Hepatocyte (in vitro differentiated cells): ENCODE results near the gene PPP1R13L. TPM values are rescaled to one million over a fixed set of nuclear protein-coding genes. Genes with fewer than 3 reads are reported as not detected.

Source experiments
- DNase-seq: peaks from one replicate; pipeline ENCODE4 v3.0.0-alpha.2; 2016; ENCODE audit warnings: low spot score
- H2AFZ ChIP-seq: fragments of 200-600 bp; sonication (generic); 2 replicates; pipeline ENCODE4 v1.6.0; 2016; ENCODE audit warnings: antibody characterized with exemption, mild to moderate bottlenecking
- H3K27ac ChIP-seq: fragments of 200-600 bp; sonication (generic); 2 replicates; pipeline ENCODE4 v1.5.1; 2016; ENCODE audit warnings: mild to moderate bottlenecking
- H3K27me3 ChIP-seq: fragments of 200-600 bp; sonication (generic); 2 replicates; pipeline ENCODE4 v1.6.1; 2016
- H3K36me3 ChIP-seq: fragments of 200-600 bp; sonication (generic); replicated peaks from 2 replicates; pipeline ENCODE4 v1.5.1; 2016; ENCODE audit warnings: low read depth; ENCODE audit not compliant: insufficient read depth
- H3K4me1 ChIP-seq: fragments of 200-600 bp; sonication (generic); 2 replicates; pipeline ENCODE4 v1.5.1; 2016; ENCODE audit warnings: mild to moderate bottlenecking, moderate library complexity; ENCODE audit not compliant: insufficient read depth
- H3K4me2 ChIP-seq: fragments of 200-600 bp; sonication (generic); 2 replicates; pipeline ENCODE4 v1.6.0; 2016
- H3K4me3 ChIP-seq: fragments of 200-600 bp; sonication (generic); 2 replicates; pipeline ENCODE4 v1.5.1; 2016; ENCODE audit warnings: mild to moderate bottlenecking
- H3K79me2 ChIP-seq: fragments of 200-600 bp; sonication (generic); 2 replicates; pipeline ENCODE4 v1.6.0; 2017; ENCODE audit warnings: mild to moderate bottlenecking
- H3K9me2 ChIP-seq: fragments of 200-600 bp; sonication (generic); replicated peaks from 2 replicates; pipeline ENCODE4 v1.6.0; 2017; ENCODE audit warnings: mild to moderate bottlenecking; ENCODE audit not compliant: insufficient read depth
- H3K9me3 ChIP-seq: fragments of 200-600 bp; sonication (generic); 2 replicates; pipeline ENCODE4 v1.5.1; 2016; ENCODE audit warnings: low read depth, mild to moderate bottlenecking
- H4K20me1 ChIP-seq: fragments of 200-600 bp; sonication (generic); 2 replicates; pipeline ENCODE4 v1.6.0; 2016; ENCODE audit warnings: mild to moderate bottlenecking; ENCODE audit not compliant: insufficient read depth, poor library complexity, severe bottlenecking
- EZH2 ChIP-seq: fragments of 200-600 bp; sonication (generic); IDR thresholded peaks from 2 replicates; pipeline ENCODE4 v1.6.1; 2016; ENCODE audit warnings: antibody characterized with exemption, mild to moderate bottlenecking, borderline replicate concordance
- EZH2phosphoT487 ChIP-seq: fragments of 200-600 bp; sonication (generic); IDR thresholded peaks from one replicate; pipeline ENCODE4 v1.6.1; 2018; ENCODE audit warnings: antibody characterized with exemption, mild to moderate bottlenecking, low read depth, moderate library complexity; ENCODE audit not compliant: unreplicated experiment, severe bottlenecking
- WGBS: methylation state at CpG from one replicate; pipeline ENCODE4 v1.1.6; 2016; ENCODE audit warnings: low lambda C conversion rate; ENCODE audit errors: missing lambda C conversion rate; 5-methylcytosine and 5-hydroxymethylcytosine counted together
- polyA plus RNA-seq: library from polyadenylated mRNA; unstranded; fragments of >200 nt; fragmentation: Nextera tagmentation; extraction: Ambion mirVana; gene quantifications from 2 replicates; pipeline ENCODE4 v1.2.1, GENCODE V29; 2016
- total RNA-seq: library from RNA; depleted of rRNA; stranded (reverse); fragments of >200 nt; gene quantifications from 2 replicates; pipeline ENCODE4 v1.2.3, GENCODE V29; 2014
- TF ChIP-seq, protein P1 (sequence below): fragments of 200-600 bp; sonication (generic); IDR thresholded peaks from 2 replicates; pipeline ENCODE4 v1.5.1; 2016; ENCODE audit warnings: antibody characterized with exemption, mild to moderate bottlenecking; ENCODE audit not compliant: poor library complexity

PPP1R13L gene
- total and polyA plus RNA-seq, 2 experiments from 2014 or later = 8.7 to 14.8 TPM

DNA sequence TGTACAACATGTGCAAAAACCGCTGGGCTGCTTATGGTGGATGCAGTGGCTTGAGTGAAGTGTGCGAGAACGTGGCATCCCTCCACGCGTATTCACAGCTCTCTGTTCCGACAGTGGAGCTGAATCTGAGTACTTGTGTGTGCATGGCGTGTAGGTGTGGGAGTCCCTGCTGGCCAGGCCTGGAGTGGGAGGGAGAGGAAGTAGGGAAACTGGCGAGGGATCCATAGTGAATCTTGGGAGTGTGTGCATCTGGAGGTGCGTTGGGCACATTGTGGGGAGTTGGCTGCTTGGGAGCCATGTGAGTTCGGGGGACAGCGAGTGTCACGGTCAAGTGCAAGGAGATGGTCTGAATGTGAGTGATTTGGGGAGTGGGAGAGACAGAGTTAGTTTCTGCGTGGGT, 62.0 kb downstream of the PPP1R13L start:
- H3K27me3 ChIP-seq = peaks cover 15% of the 10 kb centered on the region
- 81% methylated on average over 13 of the region's 13 CpGs for WGBS
- no peaks in the 10 kb centered on the region for H3K79me2 ChIP-seq
- H3K4me1 ChIP-seq = no peaks in the 10 kb centered on the region
- H3K27ac ChIP-seq = no peak overlapping the region
- H4K20me1 ChIP-seq = no peaks in the 10 kb centered on the region
- no peak overlapping the region for H3K4me2 ChIP-seq
- no peak for TF ChIP-seq EZH2phosphoT487
- TF ChIP-seq, protein P1, sequence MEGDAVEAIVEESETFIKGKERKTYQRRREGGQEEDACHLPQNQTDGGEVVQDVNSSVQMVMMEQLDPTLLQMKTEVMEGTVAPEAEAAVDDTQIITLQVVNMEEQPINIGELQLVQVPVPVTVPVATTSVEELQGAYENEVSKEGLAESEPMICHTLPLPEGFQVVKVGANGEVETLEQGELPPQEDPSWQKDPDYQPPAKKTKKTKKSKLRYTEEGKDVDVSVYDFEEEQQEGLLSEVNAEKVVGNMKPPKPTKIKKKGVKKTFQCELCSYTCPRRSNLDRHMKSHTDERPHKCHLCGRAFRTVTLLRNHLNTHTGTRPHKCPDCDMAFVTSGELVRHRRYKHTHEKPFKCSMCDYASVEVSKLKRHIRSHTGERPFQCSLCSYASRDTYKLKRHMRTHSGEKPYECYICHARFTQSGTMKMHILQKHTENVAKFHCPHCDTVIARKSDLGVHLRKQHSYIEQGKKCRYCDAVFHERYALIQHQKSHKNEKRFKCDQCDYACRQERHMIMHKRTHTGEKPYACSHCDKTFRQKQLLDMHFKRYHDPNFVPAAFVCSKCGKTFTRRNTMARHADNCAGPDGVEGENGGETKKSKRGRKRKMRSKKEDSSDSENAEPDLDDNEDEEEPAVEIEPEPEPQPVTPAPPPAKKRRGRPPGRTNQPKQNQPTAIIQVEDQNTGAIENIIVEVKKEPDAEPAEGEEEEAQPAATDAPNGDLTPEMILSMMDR = no peak
- no peak for TF ChIP-seq EZH2
- no peak overlapping the region for H3K4me3 ChIP-seq
- H3K36me3 ChIP-seq = no peaks in the 10 kb centered on the region
- H3K9me3 ChIP-seq = no peaks in the 10 kb centered on the region
- no peak overlapping the region for H2AFZ ChIP-seq
- no peak for DNase-seq
- no peaks in the 10 kb centered on the region for H3K9me2 ChIP-seq

- Histone ChIP-seq H4K20me1 (no peaks in the 10 kb centered on the region), H3K9me2 (no peaks in the 10 kb centered on the region), H3K4me2 (peak overlapping the region; percentile 93), H3K36me3 (no peaks in the 10 kb centered on the region), H3K27me3 (peaks cover 13% of the 10 kb centered on the region), H3K79me2 (no peaks in the 10 kb centered on the region), H3K4me1 (no peaks in the 10 kb centered on the region), H3K4me3 (no peak overlapping the region), H3K9me3 (no peaks in the 10 kb centered on the region), H3K27ac (no peak overlapping the region), H2AFZ (no peak overlapping the region)
- no peak for DNase-seq
- TF ChIP-seq EZH2phosphoT487 = no peak
- TF ChIP-seq, protein P1 = no peak
- no peak for TF ChIP-seq EZH2
- WGBS = 44% methylated on average over 10 of the region's 25 CpGs
Observed at GRCh38 chr19:45340899-45341453, 63.9 kb downstream of the PPP1R13L start.

DNA sequence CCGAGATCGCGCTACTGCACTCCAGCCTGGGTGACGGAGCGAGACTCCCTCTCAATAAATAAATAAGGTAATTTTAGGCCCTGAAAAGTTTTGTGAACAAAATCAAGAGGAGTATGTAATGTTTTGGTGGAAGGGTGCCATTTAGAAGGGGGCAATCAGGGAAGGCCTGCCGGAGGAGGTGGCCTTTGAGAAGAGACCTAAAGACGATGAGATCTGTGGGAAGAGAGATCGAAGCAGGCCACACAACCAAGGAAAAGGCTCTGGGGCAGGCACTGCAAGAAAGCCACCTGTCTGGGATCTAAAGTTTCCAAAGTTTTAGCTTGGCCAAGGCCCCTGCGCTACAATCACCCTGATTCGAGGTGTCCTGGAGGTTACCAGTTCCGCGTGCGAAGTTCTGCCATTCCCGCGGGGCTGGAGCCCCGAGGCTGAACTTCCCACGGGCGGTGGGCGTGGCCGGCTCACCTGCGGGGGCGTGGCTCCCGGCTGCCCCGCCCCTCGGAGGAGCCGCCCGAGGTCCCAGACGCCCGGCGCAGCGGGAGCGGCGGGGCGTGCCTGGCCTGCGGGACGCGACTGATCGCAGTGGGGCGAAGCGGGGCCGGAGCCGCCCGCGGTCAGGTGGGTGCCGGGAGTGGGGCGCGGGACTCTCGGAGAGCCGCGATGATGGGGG, 64.5 kb downstream of the PPP1R13L start, which contains the start of gene KLC3:
KLC3 (plus strand) TSS at position 519 of the 667 bp plus-strand sequence. CDS start 4,792 bp downstream, outside the sequence.
- Histone ChIP-seq H3K9me2 (no peaks in the 10 kb centered on the region), H3K4me1 (no peaks in the 10 kb centered on the region), H3K27me3 (peaks cover 13% of the 10 kb centered on the region), H3K79me2 (no peaks in the 10 kb centered on the region), H3K4me2 (peak within 1 kb of the TSS; percentile 93), H3K36me3 (no peaks in the 10 kb centered on the region), H3K4me3 (no peak within 1 kb of the TSS), H2AFZ (no peak within 1 kb of the TSS), H3K9me3 (no peaks in the 10 kb centered on the region), H4K20me1 (no peaks in the 10 kb centered on the region), H3K27ac (no peak within 1 kb of the TSS)
- peak; percentile 85 for DNase-seq
- TF ChIP-seq EZH2 (no peak), EZH2phosphoT487 (no peak)
- TF ChIP-seq, protein P1 = no peak
- WGBS = 15% methylated on average over 47 of the region's 50 CpGs
